ENCODE data around the gene FAM13A. TPM values are rescaled to one million over a fixed set of nuclear protein-coding genes. Genes with fewer than 3 reads are reported as not detected.
"Not testable (repeated sequence)": the region's sequence is repeated elsewhere in the genome, so short reads cannot be mapped to it uniquely, and the experiment has no call there.

The FAM13A gene
- total and polyA plus RNA-seq, 10 donors, result 2.7 to 24.9 (median 18.3) TPM

DNA sequence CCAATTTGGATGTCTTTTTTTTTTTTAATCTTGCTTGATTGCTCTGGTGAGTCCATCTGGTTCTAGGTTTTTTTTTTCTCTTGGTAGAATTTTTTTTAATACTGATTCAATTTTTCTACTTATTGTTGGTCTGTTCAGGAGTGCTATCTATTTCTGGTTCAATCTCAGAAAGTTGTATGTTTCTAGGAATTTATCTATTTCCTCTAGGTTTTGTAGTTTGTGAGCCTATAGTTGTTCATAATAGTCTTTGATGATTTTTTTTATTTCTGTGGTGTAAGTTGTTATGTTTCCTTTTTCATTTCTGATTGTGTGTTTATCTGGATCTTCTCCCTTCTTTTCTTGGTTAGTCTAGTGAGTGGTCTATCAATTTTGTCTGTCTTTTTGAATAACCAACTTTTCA is 129.6 kb downstream of the FAM13A start:
- intact Hi-C loops (cut with DNase I; ENCODE audit: low total_unique reads), result no loop called here
- no peak for DNase-seq

DNA sequence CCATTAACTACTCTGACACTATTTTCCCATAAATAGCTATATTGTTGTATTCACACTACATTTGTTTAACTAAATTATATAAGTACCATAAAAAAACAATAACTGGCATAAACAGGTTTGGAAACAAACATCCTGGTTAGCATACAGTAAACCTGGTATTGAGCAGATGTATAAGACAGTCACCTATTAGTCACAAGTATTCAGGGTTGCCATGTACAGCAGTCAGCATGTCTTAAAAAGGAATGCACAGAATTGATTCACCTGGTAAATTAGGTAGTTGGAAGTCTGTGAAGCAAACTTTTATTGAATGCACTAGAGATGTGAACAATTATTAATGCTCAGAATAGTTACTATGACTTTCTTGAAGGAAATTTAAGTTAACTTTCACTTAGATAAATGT is 137.9 kb downstream of the FAM13A start:
- Histone ChIP-seq H3K36me3 (no peaks in the 10 kb centered on the region), H3K4me1 (no peaks in the 10 kb centered on the region), H3K27me3 (replicated peaks in 1 of 7) (no peaks in the 10 kb centered on the region), H3K27ac (no peak overlapping the region), H3K9me3 (peaks cover 0 to 5% (median 0%) of the 10 kb centered on the region in 8 donors), H3K4me3 (no peak overlapping the region)
- TF ChIP-seq POLR2AphosphoS5 (IDR thresholded peaks at IDR 0.05) (no peak), POLR2A (IDR thresholded peaks at IDR 0.05) (no peak)
- TF ChIP-seq, protein P1, sequence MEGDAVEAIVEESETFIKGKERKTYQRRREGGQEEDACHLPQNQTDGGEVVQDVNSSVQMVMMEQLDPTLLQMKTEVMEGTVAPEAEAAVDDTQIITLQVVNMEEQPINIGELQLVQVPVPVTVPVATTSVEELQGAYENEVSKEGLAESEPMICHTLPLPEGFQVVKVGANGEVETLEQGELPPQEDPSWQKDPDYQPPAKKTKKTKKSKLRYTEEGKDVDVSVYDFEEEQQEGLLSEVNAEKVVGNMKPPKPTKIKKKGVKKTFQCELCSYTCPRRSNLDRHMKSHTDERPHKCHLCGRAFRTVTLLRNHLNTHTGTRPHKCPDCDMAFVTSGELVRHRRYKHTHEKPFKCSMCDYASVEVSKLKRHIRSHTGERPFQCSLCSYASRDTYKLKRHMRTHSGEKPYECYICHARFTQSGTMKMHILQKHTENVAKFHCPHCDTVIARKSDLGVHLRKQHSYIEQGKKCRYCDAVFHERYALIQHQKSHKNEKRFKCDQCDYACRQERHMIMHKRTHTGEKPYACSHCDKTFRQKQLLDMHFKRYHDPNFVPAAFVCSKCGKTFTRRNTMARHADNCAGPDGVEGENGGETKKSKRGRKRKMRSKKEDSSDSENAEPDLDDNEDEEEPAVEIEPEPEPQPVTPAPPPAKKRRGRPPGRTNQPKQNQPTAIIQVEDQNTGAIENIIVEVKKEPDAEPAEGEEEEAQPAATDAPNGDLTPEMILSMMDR (IDR thresholded peaks at IDR 0.05 in 8 of 11, conservative IDR thresholded peaks at IDR 0.05 in 3 of 11), result no peak
- no peak for DNase-seq
- intact Hi-C loops (cut with DNase I; ENCODE audit: low total_unique reads), result no loop called here

More for the DNA sequence above, 129.6 kb downstream of the FAM13A start:
- TF ChIP-seq, protein P1 (IDR thresholded peaks at IDR 0.05 in 8 of 11, conservative IDR thresholded peaks at IDR 0.05 in 3 of 11), result no peak
- TF ChIP-seq POLR2AphosphoS5 (IDR thresholded peaks at IDR 0.05), result no peak
- no peak for TF ChIP-seq POLR2A (IDR thresholded peaks at IDR 0.05)
- H3K27ac ChIP-seq, result no peak overlapping the region
- no peaks in the 10 kb centered on the region for H3K9me3 ChIP-seq
- H3K27me3 ChIP-seq (replicated peaks in 1 of 7), result no peaks in the 10 kb centered on the region
- H3K36me3 ChIP-seq, result no peaks in the 10 kb centered on the region
- H3K4me1 ChIP-seq, result no peaks in the 10 kb centered on the region
- no peak overlapping the region for H3K4me3 ChIP-seq

DNA sequence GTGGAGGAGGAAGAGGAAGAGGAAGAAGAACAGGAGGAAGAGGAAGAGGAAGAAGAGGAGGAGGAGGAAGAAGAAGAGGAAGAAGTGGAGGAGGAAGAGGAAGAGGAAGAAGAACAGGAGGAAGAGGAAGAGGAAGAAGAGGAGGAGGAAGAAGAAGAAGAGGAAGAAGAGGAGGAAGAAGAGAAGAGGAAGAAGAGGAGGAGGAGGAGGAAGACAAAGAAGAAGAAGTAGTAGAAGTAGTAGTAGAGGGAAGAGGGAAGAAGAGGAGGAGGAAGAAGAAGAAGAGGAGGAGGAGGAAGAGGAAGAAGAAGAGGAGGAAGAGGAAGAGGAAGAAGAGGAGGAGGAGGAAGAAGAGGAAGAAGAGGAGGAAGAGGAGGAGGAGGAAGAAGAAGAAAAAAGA is 143.8 kb downstream of the FAM13A start:
- H3K36me3 ChIP-seq; H3K4me1 ChIP-seq; H3K9me3 ChIP-seq; DNase-seq; intact Hi-C loops (cut with DNase I; ENCODE audit: low total_unique reads); H3K27ac ChIP-seq; H3K27me3 ChIP-seq (replicated peaks in 1 of 7); H3K4me3 ChIP-seq: not testable (repeated sequence)

DNA sequence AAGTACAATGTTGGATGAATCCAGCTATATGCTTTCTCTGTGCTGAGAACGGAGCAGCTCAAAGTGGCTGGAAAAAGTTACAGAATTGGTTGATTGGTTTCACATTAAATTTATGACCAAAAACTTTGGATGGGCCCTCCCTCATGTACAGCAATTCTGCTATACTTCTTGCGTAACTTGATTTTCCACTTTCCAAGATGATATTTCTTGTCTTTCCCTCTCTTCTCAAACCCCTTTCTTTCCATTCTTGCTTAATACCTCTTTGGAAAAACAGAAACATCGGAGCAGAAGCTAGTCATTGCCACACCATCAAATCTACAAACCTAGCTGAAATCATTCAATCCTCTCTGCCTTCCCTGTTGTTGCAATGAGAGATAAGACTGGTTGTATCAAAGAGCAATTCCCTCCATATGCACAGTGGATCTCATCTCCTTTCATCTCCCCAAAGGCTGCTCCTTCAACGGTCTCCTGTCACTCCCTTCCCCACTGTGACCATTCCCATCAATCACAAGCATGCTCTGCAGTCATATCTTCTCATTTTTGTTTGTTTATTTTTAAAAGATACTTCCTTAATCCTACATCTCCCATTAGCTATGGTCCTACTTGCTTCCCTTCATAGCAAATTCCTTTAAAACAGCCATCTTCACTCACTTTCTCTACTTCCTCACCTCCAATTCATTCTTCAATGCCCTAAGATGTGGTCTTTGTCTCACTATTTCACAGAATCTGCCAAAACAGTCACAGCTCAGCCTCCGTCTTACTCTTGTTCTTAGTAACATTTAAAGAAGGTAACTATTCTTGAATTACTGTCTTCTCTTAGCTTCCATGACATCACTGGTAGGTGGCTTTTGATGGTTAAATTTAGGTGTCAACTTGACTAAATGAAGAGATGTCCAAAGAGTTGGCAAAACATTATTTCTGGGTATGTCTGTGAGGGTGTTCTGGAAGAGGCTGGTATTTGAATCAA is 145.5 kb downstream of the FAM13A start:
- no peak overlapping the region for H3K27ac ChIP-seq
- TF ChIP-seq POLR2A (IDR thresholded peaks at IDR 0.05) (no peak), POLR2AphosphoS5 (IDR thresholded peaks at IDR 0.05) (no peak)
- TF ChIP-seq, protein P1 (IDR thresholded peaks at IDR 0.05 in 8 of 11, conservative IDR thresholded peaks at IDR 0.05 in 3 of 11), result no peak
- intact Hi-C loops (cut with DNase I; ENCODE audit: low total_unique reads), result no loop called here
- peaks cover 0 to 8% (median 0%) of the 10 kb centered on the region in 8 donors for H3K9me3 ChIP-seq
- no peak for DNase-seq
- H3K4me3 ChIP-seq, result no peak overlapping the region
- H3K27me3 ChIP-seq (replicated peaks in 1 of 7), result no peaks in the 10 kb centered on the region
- no peaks in the 10 kb centered on the region for H3K36me3 ChIP-seq
- WGBS, 5 donors, result 78 to 90% (median 83%) methylated on average over 5 of the region's 5 CpGs
- H3K4me1 ChIP-seq, result no peaks in the 10 kb centered on the region
